ENCODE results near the gene L3MBTL4. TPM values are rescaled to one million over a fixed set of nuclear protein-coding genes. Genes with fewer than 3 reads are reported as not detected.

Gene L3MBTL4
- total RNA-seq, 1 experiment from 2014 or later: not detected

DNA sequence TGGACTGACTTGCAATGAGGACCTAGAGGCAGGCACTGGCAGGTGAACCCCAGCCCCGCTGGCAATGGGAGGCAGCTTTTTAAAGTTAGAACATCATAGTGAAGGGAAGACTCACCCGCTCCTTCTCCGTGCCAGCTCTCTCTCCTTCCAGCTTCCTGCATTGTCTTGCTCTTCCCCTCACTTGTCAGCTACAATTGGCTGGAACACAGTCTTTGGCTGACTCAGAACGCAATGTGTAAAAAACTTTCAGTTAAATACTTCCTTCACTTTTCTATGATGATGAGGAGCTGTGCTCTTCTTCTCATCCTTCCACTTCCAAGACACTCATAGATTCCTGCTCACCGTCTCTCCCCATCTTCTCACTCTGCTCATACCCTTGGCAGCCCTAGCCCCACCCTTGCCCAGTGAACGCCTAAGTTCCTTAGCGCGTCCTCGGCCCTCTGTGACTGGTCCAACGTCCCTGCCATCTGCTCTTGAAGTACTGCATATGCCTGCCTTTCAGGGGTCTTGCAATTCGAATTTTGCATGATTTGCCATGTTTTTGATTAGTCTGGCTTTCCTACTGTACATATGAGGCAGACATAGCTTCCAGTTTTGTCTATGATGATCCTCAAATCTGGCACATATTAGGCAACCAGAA is 401.4 kb downstream of the L3MBTL4 start:
- ChIA-PET POLR2A (ENCODE audit: low non-redundant PET) (no interaction called here), CTCF (no interaction called here)
- Histone ChIP-seq H3K4me3 (ENCODE audit: low read depth, low read length, poor library complexity, severe bottlenecking) (no peak overlapping the region), H3K27ac (ENCODE audit: low read depth, low read length, poor library complexity, severe bottlenecking) (no peak overlapping the region), H3K9me3 (ENCODE audit: low read depth, low read length, poor library complexity, severe bottlenecking) (peaks cover 21% of the 10 kb centered on the region), H3K27me3 (replicated peaks; ENCODE audit: insufficient read depth, low read depth, low read length, poor library complexity) (no peaks in the 10 kb centered on the region), H3K4me1 (ENCODE audit: insufficient read depth, low read length, poor library complexity, severe bottlenecking) (no peaks in the 10 kb centered on the region), H3K36me3 (ENCODE audit: insufficient read depth, low read length, poor library complexity, severe bottlenecking) (no peaks in the 10 kb centered on the region)
- DNase-seq (ENCODE audit: low spot score): no peak
- no peak for TF ChIP-seq EZH2 (IDR thresholded peaks at IDR 0.05; ENCODE audit: borderline replicate concordance, low read depth, low read length, poor library complexity, severe bottlenecking)
- TF ChIP-seq, protein P1, sequence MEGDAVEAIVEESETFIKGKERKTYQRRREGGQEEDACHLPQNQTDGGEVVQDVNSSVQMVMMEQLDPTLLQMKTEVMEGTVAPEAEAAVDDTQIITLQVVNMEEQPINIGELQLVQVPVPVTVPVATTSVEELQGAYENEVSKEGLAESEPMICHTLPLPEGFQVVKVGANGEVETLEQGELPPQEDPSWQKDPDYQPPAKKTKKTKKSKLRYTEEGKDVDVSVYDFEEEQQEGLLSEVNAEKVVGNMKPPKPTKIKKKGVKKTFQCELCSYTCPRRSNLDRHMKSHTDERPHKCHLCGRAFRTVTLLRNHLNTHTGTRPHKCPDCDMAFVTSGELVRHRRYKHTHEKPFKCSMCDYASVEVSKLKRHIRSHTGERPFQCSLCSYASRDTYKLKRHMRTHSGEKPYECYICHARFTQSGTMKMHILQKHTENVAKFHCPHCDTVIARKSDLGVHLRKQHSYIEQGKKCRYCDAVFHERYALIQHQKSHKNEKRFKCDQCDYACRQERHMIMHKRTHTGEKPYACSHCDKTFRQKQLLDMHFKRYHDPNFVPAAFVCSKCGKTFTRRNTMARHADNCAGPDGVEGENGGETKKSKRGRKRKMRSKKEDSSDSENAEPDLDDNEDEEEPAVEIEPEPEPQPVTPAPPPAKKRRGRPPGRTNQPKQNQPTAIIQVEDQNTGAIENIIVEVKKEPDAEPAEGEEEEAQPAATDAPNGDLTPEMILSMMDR (conservative IDR thresholded peaks at IDR 0.05; ENCODE audit: low read depth, low read length): no peak
- intact Hi-C loops (cut with micrococcal nuclease; ENCODE audit: unreplicated experiment): no loop called here
- BruUV-seq (replicated peaks): no TSS peak

DNA sequence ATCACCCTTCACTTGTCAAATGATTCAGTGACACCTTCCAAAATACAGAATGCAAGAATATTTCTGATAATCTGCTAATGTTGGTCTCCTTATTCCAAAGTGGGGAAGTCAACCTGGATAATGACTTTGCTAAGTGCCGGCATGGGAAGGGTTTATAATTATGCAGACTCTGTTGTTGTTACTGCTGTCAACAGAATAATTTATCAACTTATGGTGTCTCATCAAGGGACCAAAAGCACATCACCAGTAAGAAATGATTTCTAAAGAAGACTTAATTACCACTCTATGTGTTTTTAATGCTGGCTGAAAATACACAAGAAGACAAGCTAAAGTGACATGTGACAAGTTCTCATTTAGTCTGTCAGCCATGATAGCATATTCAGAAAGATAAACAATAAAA is 403.8 kb downstream of the L3MBTL4 start:
- H3K27ac ChIP-seq (ENCODE audit: low read depth, low read length, poor library complexity, severe bottlenecking): no peak overlapping the region
- H3K4me1 ChIP-seq (ENCODE audit: insufficient read depth, low read length, poor library complexity, severe bottlenecking): no peaks in the 10 kb centered on the region
- POLR2A ChIA-PET (ENCODE audit: low non-redundant PET): no interaction called here
- DNase-seq (ENCODE audit: low spot score): no peak
- TF ChIP-seq EZH2 (IDR thresholded peaks at IDR 0.05; ENCODE audit: borderline replicate concordance, low read depth, low read length, poor library complexity, severe bottlenecking): no peak
- TF ChIP-seq, protein P1 (conservative IDR thresholded peaks at IDR 0.05; ENCODE audit: low read depth, low read length): no peak
- no peaks in the 10 kb centered on the region for H3K27me3 ChIP-seq (replicated peaks; ENCODE audit: insufficient read depth, low read depth, low read length, poor library complexity)
- intact Hi-C loops (cut with micrococcal nuclease; ENCODE audit: unreplicated experiment): no loop called here
- H3K4me3 ChIP-seq (ENCODE audit: low read depth, low read length, poor library complexity, severe bottlenecking): no peak overlapping the region
- BruUV-seq (replicated peaks): no TSS peak
- H3K36me3 ChIP-seq (ENCODE audit: insufficient read depth, low read length, poor library complexity, severe bottlenecking): no peaks in the 10 kb centered on the region
- CTCF ChIA-PET: no interaction called here
- peaks cover 21% of the 10 kb centered on the region for H3K9me3 ChIP-seq (ENCODE audit: low read depth, low read length, poor library complexity, severe bottlenecking)

DNA sequence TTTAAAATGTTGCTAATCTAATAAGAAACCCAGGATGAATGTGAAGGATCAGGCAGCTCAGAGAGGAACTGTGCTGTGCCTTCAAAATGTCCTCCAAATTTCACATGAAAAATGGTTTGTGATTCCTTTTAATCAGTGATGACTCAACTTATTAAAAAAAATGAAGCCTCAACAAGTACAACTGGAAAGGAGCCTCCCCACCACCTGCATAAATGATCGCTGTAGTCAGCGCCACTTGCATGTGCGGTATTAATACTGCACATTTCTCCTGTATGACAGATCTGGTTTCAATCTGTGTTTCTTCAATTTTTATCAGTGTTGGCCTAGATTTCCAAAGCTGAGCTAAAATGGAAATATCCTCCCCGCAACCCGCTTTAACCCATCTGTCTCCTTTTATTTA is 404.4 kb downstream of the L3MBTL4 start:
- no peak for TF ChIP-seq EZH2 (IDR thresholded peaks at IDR 0.05; ENCODE audit: borderline replicate concordance, low read depth, low read length, poor library complexity, severe bottlenecking)
- TF ChIP-seq, protein P1 (conservative IDR thresholded peaks at IDR 0.05; ENCODE audit: low read depth, low read length): no peak
- no TSS peak for BruUV-seq (replicated peaks)
- POLR2A ChIA-PET (ENCODE audit: low non-redundant PET): no interaction called here
- intact Hi-C loops (cut with micrococcal nuclease; ENCODE audit: unreplicated experiment): no loop called here
- no peak for DNase-seq (ENCODE audit: low spot score)
- Histone ChIP-seq H3K36me3 (ENCODE audit: insufficient read depth, low read length, poor library complexity, severe bottlenecking) (no peaks in the 10 kb centered on the region), H3K9me3 (ENCODE audit: low read depth, low read length, poor library complexity, severe bottlenecking) (peaks cover 25% of the 10 kb centered on the region), H3K4me3 (ENCODE audit: low read depth, low read length, poor library complexity, severe bottlenecking) (no peak overlapping the region), H3K27ac (ENCODE audit: low read depth, low read length, poor library complexity, severe bottlenecking) (no peak overlapping the region), H3K4me1 (ENCODE audit: insufficient read depth, low read length, poor library complexity, severe bottlenecking) (no peaks in the 10 kb centered on the region), H3K27me3 (replicated peaks; ENCODE audit: insufficient read depth, low read depth, low read length, poor library complexity) (no peaks in the 10 kb centered on the region)
- CTCF ChIA-PET: no interaction called here
